Astrocyte (in vitro differentiated cells and primary cell): Measurements from ENCODE around the gene ZDHHC11.

Experiments used
- CTCF ChIP-seq: IDR thresholded peaks from 2 replicates; pipeline ENCODE4 v1.5.1; 2011; ENCODE audit warnings: low read depth, mild to moderate bottlenecking, inconsistent platforms, low read length, moderate library complexity; ENCODE audit not compliant: insufficient read depth
- EZH2 ChIP-seq: IDR thresholded peaks from 2 replicates; pipeline ENCODE4 v1.6.1; 2012; ENCODE audit warnings: mild to moderate bottlenecking, low read length, inconsistent platforms; ENCODE audit not compliant: insufficient read depth

- TF ChIP-seq EZH2 (no peak), CTCF (no peak)
Observed at GRCh38 chr5:883475-884181, 32.8 kb upstream of the ZDHHC11 start.
